LNCAP (cell line): ENCODE data around the gene PARD3B.

Experiments used
- CTCF ChIP-seq: fragments of 450-650 bp; IDR thresholded peaks from 2 replicates; pipeline ENCODE4 v1.5.1; 2017; ENCODE audit warnings: mild to moderate bottlenecking

Gene PARD3B

GRCh38 chr2:205475416-205475768 is 930.1 kb downstream of the PARD3B start:
- no peak for TF ChIP-seq CTCF

- no peak for TF ChIP-seq CTCF
Measured at GRCh38 chr2:205477016-205477705, 931.9 kb downstream of the PARD3B start.

GRCh38 chr2:205481861-205482260 is 936.6 kb downstream of the PARD3B start:
- TF ChIP-seq CTCF, result no peak

DNA sequence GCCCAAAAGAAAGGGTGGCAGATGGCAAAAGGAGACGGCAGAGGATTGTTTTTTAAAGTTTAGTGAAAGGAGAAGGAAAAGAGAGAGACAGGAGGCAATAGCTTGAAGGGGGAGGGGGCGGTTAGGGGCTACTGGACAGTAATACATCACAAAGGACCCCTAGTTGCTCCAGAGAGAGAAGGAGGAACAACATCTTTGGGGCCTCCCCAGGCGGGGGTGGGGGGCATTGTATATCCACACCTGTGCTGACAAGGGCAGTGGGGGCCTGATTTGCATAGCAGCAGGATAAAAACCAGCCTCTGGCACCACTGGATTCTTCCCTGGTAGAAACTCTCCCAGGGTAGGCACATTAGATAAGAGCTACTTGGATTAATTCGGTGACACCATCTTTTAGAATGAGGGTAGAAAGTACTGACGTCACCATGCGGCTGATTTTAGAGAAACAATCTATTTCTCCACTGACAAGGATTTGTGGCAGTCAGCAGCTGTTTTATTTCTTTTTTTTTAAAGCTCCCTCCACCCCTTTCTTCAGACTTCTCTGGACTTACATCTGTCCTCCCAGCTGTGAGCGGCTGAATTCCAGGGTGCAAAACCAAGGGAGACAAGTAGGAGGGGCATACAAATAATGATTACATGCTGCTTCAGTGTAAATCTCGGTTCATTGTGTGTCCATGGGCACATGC is 937.3 kb downstream of the PARD3B start:
- no peak for TF ChIP-seq CTCF

DNA sequence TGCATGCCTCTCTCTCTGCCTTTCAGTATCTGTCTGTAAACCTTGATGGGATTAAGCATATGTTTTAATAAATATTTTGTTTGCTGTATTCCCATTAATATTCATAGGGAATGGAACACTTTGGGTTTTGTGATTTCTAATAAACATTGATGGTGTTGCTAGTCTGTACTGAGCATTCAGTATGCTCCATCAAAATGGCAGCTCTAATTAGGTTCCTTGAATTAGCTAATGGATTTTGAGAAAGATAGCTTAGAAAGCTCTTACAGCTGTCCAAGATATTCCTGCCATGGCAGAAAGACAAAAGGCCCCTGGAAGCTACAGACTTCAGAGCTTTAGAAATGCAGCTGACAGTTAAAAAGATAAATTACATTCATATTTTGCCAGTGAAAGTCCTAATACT is 937.8 kb downstream of the PARD3B start:
- TF ChIP-seq CTCF, result no peak

GRCh38 chr2:205484215-205484614 is 938.9 kb downstream of the PARD3B start:
- no peak for TF ChIP-seq CTCF

DNA sequence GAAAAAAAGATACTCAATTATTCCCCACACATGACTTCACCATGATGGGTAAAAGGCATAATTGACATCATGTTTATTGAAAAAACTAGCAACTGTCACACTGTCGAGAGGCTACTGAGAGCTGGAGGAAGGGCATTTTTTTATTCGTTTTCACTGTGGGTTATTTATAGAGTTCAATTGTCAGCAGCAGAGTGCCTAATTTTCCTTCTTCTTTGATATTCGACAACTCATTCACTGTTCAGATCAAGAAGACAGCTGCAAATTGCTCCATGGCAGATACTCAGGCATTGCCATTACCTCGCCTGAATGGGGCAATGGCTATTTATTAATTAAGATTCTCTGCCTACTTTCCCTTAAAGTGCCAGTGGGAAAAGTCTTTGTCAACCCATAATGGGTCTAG is 939.5 kb downstream of the PARD3B start:
- TF ChIP-seq CTCF, result no peak
